Esophagus squamous epithelium (tissue), 5 donors: ENCODE results near the gene OR2AT4. TPM values are rescaled to one million over a fixed set of nuclear protein-coding genes. Genes with fewer than 3 reads are reported as not detected.
"Not testable (repeated sequence)": the region's sequence is repeated elsewhere in the genome, so short reads cannot be mapped to it uniquely, and the experiment has no call there.

Experiments
- DNase-seq: peaks from one replicate; lab custom pipeline; 2025; lab: John Stamatoyannopoulos, UW
- H3K27ac ChIP-seq, 4 donors: fragments of 200-600 bp; sonication (generic); one replicate each; pipeline ENCODE4 v1.5.1; 2016 to 2019; ENCODE audit warnings: mild to moderate bottlenecking in 1 of 4
- H3K27me3 ChIP-seq, 4 donors: fragments of 200-600 bp; sonication (generic); 1 replicate in 3 of 4; 2 replicates in 1 of 4; pipeline versions ENCODE4 v1.5.1 to v1.6.0; 2017 to 2021; ENCODE audit warnings: antibody characterized with exemption in 1 of 4
- H3K36me3 ChIP-seq, 3 donors: fragments of 200-600 bp; sonication (generic); one replicate each; pipeline ENCODE4 v1.5.1; 2016 to 2019
- H3K4me1 ChIP-seq, 3 donors: fragments of 200-600 bp; sonication (generic); one replicate each; pipeline ENCODE4 v1.5.1; 2017 to 2019
- H3K4me3 ChIP-seq, 4 donors: fragments of 200-600 bp; sonication (generic); 1 replicate in 3 of 4; 2 replicates in 1 of 4; pipeline ENCODE4 v1.5.1; 2016 to 2019; ENCODE audit warnings: mild to moderate bottlenecking in 2 of 4, moderate library complexity in 1 of 4
- H3K9me3 ChIP-seq, 3 donors: fragments of 200-600 bp; sonication (generic); one replicate each; pipeline ENCODE4 v1.5.1; 2016 to 2019
- CTCF ChIP-seq, 6 experiments: fragments of 450-650 bp in 4 of 6; fragments of 200-600 bp in 2 of 6; sonication (generic) in 2 of 6; IDR thresholded peaks; one replicate each; pipeline ENCODE4 v1.5.1; 2016 to 2019; ENCODE audit warnings: antibody characterized with exemption in 6 of 6, mild to moderate bottlenecking in 4 of 6, moderate library complexity in 4 of 6
- POLR2A ChIP-seq, 4 donors: fragments of 450-650 bp; IDR thresholded peaks; one replicate each; pipeline ENCODE4 v1.6.1; 2017; ENCODE audit warnings: antibody characterized with exemption in 4 of 4, mild to moderate bottlenecking in 4 of 4, moderate library complexity in 3 of 4
- WGBS, 2 donors: methylation state at CpG; one replicate each; pipeline ENCODE4 v1.1.5; 2018; 5-methylcytosine and 5-hydroxymethylcytosine counted together
- intact Hi-C: fragments of 100-400 bp; cut with DNase I; formaldehyde crosslinking; loops from one replicate; pipeline ENCODE4 v1.15.0; 2022
- total RNA-seq, 4 donors: library from RNA; depleted of rRNA; stranded (reverse); fragments of >200 nt; gene quantifications; one replicate each; pipeline ENCODE4 v1.1.0, GENCODE V29; 2016
- donor health status: DM: yes; HTN: yes; CAD: no.

Gene OR2AT4
- total RNA-seq, 4 donors from 2014 or later = not detected

DNA sequence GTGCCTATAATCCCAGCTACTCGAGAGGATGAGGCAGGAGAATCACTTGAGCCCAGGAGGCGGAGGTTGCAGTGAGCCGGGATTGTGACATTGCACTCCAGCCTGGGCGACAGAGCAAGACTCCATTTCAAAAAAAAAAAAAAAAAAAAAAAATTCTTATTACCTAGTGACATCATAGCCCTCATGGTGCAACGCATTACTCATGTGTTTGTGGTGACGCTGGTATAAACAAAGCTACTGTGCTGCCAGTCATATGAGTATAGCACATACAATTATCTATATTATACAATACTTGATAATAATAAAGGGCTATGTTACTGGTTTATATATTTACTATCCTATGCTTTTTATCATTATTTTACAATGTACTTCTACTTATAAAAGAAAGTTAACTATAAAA, 41.2 kb downstream of the OR2AT4 start:
- intact Hi-C loops = no loop called here
- no peak for DNase-seq
- H3K9me3 ChIP-seq = peaks cover 0 to 6% (median 3%) of the 10 kb centered on the region in 3 donors
- no peaks in the 10 kb centered on the region for H3K27me3 ChIP-seq
- no peak overlapping the region for H3K27ac ChIP-seq
- no peaks in the 10 kb centered on the region for H3K36me3 ChIP-seq
- no peak overlapping the region for H3K4me3 ChIP-seq
- H3K4me1 ChIP-seq = no peaks in the 10 kb centered on the region
- 83 to 93% methylated on average over 6 of the region's 6 CpGs for WGBS, 2 donors
- TF ChIP-seq POLR2A (IDR thresholded peaks at IDR 0.05) (no peak), CTCF (IDR thresholded peaks at IDR 0.05) (no peak)

- 100% methylated on average over 1 of the region's 1 CpG for WGBS, 2 donors
- H3K27ac ChIP-seq = no peak overlapping the region
- intact Hi-C loops = no loop called here
- H3K4me1 ChIP-seq = no peaks in the 10 kb centered on the region
- H3K27me3 ChIP-seq = no peaks in the 10 kb centered on the region
- H3K4me3 ChIP-seq = no peak overlapping the region
- no peak for TF ChIP-seq POLR2A (IDR thresholded peaks at IDR 0.05)
- no peak for TF ChIP-seq CTCF (IDR thresholded peaks at IDR 0.05)
- H3K9me3 ChIP-seq = peaks cover 0 to 6% (median 3%) of the 10 kb centered on the region in 3 donors
- no peaks in the 10 kb centered on the region for H3K36me3 ChIP-seq
- no peak for DNase-seq
These were observed 44.2 kb downstream of the OR2AT4 start for GRCh38 chr11:75052457-75052856.

- no peak for DNase-seq
- intact Hi-C loops = no loop called here
- no peak for TF ChIP-seq CTCF (IDR thresholded peaks at IDR 0.05)
- TF ChIP-seq POLR2A (IDR thresholded peaks at IDR 0.05) = no peak
- Histone ChIP-seq H3K27me3 (no peaks in the 10 kb centered on the region), H3K4me1 (no peaks in the 10 kb centered on the region), H3K36me3 (no peaks in the 10 kb centered on the region), H3K4me3 (no peak overlapping the region), H3K9me3 (peaks cover 0 to 6% (median 3%) of the 10 kb centered on the region in 3 donors), H3K27ac (no peak overlapping the region)
- WGBS, 2 donors = 75 to 83% methylated on average over 3 to 5 of the region's 5 CpGs
These were observed 45.6 kb downstream of the OR2AT4 start for GRCh38 chr11:75051043-75051442.

- Histone ChIP-seq H3K36me3 (no peaks in the 10 kb centered on the region), H3K27me3 (no peaks in the 10 kb centered on the region), H3K4me3 (no peak overlapping the region), H3K9me3 (peaks cover 0 to 6% (median 3%) of the 10 kb centered on the region in 3 donors), H3K27ac (no peak overlapping the region), H3K4me1 (no peaks in the 10 kb centered on the region)
- intact Hi-C loops = no loop called here
- no peak for DNase-seq
- 79 to 95% methylated on average over 4 of the region's 4 CpGs for WGBS, 2 donors
- TF ChIP-seq CTCF (IDR thresholded peaks at IDR 0.05) = no peak
- no peak for TF ChIP-seq POLR2A (IDR thresholded peaks at IDR 0.05)
These were observed 46.2 kb downstream of the OR2AT4 start for GRCh38 chr11:75050516-75050915.

DNA sequence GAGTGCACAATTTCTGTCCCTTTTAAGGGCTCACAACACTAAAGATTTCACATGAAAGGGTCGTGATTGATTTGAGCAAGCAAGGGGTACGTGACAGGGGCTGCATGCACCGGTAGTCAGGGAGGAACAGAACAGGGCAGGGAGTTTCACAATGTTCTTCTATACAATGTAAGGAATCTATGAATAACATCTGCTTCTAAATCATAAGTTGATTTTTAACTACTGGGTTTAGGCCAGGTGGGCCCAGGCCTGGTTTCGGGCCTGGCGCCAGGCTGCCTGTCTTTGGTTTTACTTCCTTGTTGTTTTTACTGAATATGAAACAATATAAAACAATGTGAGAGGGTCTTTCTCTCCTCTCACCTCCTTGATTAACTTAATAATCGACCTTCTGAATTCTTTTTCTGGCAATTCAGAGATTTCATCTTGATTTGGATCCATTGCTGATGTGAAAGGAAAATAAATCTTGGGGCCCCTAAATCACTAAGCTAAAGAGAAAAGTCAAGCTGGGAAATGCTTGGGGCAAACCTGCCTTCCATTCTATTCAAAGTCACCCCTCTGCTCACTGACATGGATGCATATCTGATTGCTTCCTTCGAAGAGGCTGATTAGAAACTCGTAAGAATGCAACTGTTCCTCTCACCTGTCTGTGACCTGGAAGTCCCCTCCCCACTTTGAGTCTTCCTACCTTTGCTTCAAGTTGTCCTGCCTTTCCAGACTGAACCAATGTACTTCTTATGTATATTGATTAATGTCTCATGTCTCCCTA, 47.0 kb downstream of the OR2AT4 start:
- H3K27ac ChIP-seq, intact Hi-C loops, H3K4me3 ChIP-seq, H3K27me3 ChIP-seq, H3K36me3 ChIP-seq, H3K9me3 ChIP-seq, H3K4me1 ChIP-seq, DNase-seq: not testable (repeated sequence)
- WGBS, 2 donors = 72 to 76% methylated on average over 8 of the region's 8 CpGs
